Upper lobe of right lung (tissue), 1 donor: ENCODE results near the gene PANK3. TPM values are rescaled to one million over a fixed set of nuclear protein-coding genes. Genes with fewer than 3 reads are reported as not detected.

Source experiments
- ATAC-seq: fragments of 200-7000 bp; cut with Tn5 transposase; one replicate; pipeline ENCODE4 v1.9.1; 2020; ENCODE audit warnings: mild to moderate bottlenecking, moderate library complexity
- DNase-seq: peaks from one replicate; pipeline ENCODE4 v3.0.0-alpha.2; 2020
- H3K27ac ChIP-seq: fragments of 200-600 bp; one replicate; pipeline ENCODE4 v1.8.0; 2022
- H3K27me3 ChIP-seq: fragments of 200-600 bp; one replicate; pipeline ENCODE4 v1.8.0; 2022; ENCODE audit warnings: mild to moderate bottlenecking
- H3K36me3 ChIP-seq: fragments of 200-600 bp; one replicate; pipeline ENCODE4 v1.8.0; 2022
- H3K4me1 ChIP-seq: fragments of 200-600 bp; one replicate; pipeline ENCODE4 v1.8.0; 2022
- H3K4me3 ChIP-seq: fragments of 200-600 bp; one replicate; pipeline ENCODE4 v1.8.0; 2022; ENCODE audit warnings: mild to moderate bottlenecking
- H3K9me3 ChIP-seq: fragments of 200-600 bp; one replicate; pipeline ENCODE4 v1.8.0; 2022
- intact Hi-C: fragments of 100-400 bp; cut with DNase I; formaldehyde crosslinking; loops from one replicate; pipeline ENCODE4 v1.11.0; 2022
- total RNA-seq: library from RNA; stranded (reverse); fragmentation: NEBNext Ultra II Directional; extraction: Animal tissue kit (Norgen Biotek cat#: 25700); gene quantifications from one replicate; pipeline ENCODE4 v1.2.1, GENCODE V29; 2021
- TF ChIP-seq, protein P1 (sequence below): fragments of 200-600 bp; IDR thresholded peaks from one replicate; pipeline ENCODE4 v1.8.0; 2022; ENCODE audit warnings: antibody characterized with exemption
- donor health status: DM: no; HTN: yes; CAD: no; lungs with severe emphysema.

The PANK3 gene
- total RNA-seq, 1 donor from 2014 or later: 64.3 TPM

- Histone ChIP-seq H3K4me1 (no peaks in the 10 kb centered on the region), H3K27ac (no peak overlapping the region), H3K27me3 (no peaks in the 10 kb centered on the region), H3K9me3 (no peaks in the 10 kb centered on the region), H3K4me3 (no peak overlapping the region), H3K36me3 (peaks cover 79% of the 10 kb centered on the region)
- ATAC-seq (no peak), DNase-seq (no peak)
- TF ChIP-seq, protein P1, sequence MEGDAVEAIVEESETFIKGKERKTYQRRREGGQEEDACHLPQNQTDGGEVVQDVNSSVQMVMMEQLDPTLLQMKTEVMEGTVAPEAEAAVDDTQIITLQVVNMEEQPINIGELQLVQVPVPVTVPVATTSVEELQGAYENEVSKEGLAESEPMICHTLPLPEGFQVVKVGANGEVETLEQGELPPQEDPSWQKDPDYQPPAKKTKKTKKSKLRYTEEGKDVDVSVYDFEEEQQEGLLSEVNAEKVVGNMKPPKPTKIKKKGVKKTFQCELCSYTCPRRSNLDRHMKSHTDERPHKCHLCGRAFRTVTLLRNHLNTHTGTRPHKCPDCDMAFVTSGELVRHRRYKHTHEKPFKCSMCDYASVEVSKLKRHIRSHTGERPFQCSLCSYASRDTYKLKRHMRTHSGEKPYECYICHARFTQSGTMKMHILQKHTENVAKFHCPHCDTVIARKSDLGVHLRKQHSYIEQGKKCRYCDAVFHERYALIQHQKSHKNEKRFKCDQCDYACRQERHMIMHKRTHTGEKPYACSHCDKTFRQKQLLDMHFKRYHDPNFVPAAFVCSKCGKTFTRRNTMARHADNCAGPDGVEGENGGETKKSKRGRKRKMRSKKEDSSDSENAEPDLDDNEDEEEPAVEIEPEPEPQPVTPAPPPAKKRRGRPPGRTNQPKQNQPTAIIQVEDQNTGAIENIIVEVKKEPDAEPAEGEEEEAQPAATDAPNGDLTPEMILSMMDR: no peak
- intact Hi-C loops: no loop called here
Observed at GRCh38 chr5:168562279-168562678, 16.9 kb downstream of the PANK3 start.

GRCh38 chr5:168557389-168557788 lies 21.8 kb downstream of the PANK3 start:
- ATAC-seq: no peak
- Histone ChIP-seq H3K4me3 (no peak overlapping the region), H3K4me1 (no peaks in the 10 kb centered on the region), H3K9me3 (no peaks in the 10 kb centered on the region), H3K27ac (no peak overlapping the region), H3K27me3 (no peaks in the 10 kb centered on the region), H3K36me3 (peaks cover 81% of the 10 kb centered on the region)
- intact Hi-C loops: no loop called here
- TF ChIP-seq, protein P1: no peak
- DNase-seq: no peak

- H3K27ac ChIP-seq: no peak overlapping the region
- DNase-seq (no peak), ATAC-seq (no peak)
- no peaks in the 10 kb centered on the region for H3K9me3 ChIP-seq
- intact Hi-C loops: no loop called here
- H3K36me3 ChIP-seq: peaks cover 54% of the 10 kb centered on the region
- no peaks in the 10 kb centered on the region for H3K27me3 ChIP-seq
- TF ChIP-seq, protein P1: no peak
- H3K4me1 ChIP-seq: no peaks in the 10 kb centered on the region
- no peak overlapping the region for H3K4me3 ChIP-seq
Observed at GRCh38 chr5:168553377-168554130, 25.6 kb downstream of the PANK3 start.

DNA sequence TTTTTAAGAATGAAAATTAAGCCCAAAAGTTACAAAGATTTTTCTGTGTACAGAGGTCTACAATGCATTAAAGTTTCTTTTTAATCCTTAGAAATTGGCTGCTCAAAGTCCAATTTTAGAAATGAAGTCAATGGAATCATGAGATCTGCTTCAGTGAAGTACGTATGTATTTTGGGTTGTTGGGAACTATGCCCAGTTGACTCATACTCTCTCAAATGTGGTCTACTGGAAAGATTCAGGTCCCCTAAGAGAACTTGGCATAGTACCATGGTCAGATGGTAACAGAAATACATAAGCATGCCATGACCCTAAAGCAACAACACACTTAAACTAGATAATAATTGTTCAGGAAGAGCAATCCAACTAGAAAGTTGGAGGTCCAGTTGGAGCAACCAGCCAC lies 27.0 kb downstream of the PANK3 start:
- H3K27ac ChIP-seq: no peak overlapping the region
- TF ChIP-seq, protein P1: no peak
- H3K4me3 ChIP-seq: no peak overlapping the region
- peaks cover 40% of the 10 kb centered on the region for H3K36me3 ChIP-seq
- no peaks in the 10 kb centered on the region for H3K4me1 ChIP-seq
- ATAC-seq (no peak), DNase-seq (no peak)
- H3K27me3 ChIP-seq: no peaks in the 10 kb centered on the region
- intact Hi-C loops: no loop called here
- no peaks in the 10 kb centered on the region for H3K9me3 ChIP-seq

- TF ChIP-seq, protein P1: no peak
- intact Hi-C loops: no loop called here
- ATAC-seq: no peak
Observed at GRCh38 chr5:168550656-168551055, 28.5 kb downstream of the PANK3 start.

More at GRCh38 chr5:168550656-168551055, 28.5 kb downstream of the PANK3 start:
- Histone ChIP-seq H3K4me1 (no peaks in the 10 kb centered on the region), H3K27me3 (no peaks in the 10 kb centered on the region), H3K4me3 (no peak overlapping the region), H3K9me3 (no peaks in the 10 kb centered on the region), H3K36me3 (peaks cover 26% of the 10 kb centered on the region), H3K27ac (no peak overlapping the region)
- no peak for DNase-seq
